ENCODE results near the gene BRI3BP.
"Not testable (repeated sequence)": the region's sequence is repeated elsewhere in the genome, so short reads cannot be mapped to it uniquely, and the experiment has no call there.

BRI3BP gene

DNA sequence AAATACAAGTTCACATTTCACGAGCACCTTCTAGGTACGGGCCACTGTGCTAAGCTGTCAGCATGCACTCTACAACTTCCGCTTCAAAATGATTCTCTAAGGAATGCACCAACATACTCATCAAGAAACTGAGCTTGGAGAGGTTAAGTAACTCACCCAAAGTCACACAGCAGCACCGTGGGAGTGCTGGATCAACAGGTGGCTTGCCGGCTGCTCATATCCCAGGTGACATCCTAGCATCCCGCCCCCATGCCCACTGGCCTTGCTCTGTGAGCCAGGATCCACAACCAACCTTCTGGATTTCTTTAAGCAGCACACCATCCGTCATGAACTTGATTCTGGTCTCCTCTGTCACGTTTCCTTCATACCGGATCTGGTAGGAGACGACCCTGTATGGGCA is 21.2 kb upstream of the BRI3BP start:
- DNase-seq (ENCODE audit: low read depth), result no peak

DNA sequence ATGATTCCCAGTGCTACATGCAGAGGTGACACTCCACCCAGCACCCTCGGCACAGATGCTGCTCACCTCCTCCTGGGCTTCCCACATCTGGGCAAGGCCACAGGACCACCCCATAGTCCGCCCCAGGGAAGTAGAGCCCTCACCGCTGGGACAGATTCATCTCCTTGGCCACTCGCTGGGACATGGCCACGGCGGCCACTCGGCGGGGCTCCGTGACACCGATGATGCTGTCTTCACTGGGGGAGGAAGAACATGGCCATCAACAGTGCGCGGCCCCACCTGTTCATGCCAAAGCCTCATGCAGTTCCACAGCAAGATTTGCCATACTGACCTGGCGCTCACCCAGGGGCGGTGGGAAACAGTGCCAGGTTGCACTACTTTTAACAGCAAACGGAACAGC is 18.2 kb upstream of the BRI3BP start:
- no peak for DNase-seq (ENCODE audit: low read depth)

- no peak for DNase-seq (ENCODE audit: low read depth)
Observed at GRCh38 chr12:124976999-124977398, 16.4 kb upstream of the BRI3BP start.

DNA sequence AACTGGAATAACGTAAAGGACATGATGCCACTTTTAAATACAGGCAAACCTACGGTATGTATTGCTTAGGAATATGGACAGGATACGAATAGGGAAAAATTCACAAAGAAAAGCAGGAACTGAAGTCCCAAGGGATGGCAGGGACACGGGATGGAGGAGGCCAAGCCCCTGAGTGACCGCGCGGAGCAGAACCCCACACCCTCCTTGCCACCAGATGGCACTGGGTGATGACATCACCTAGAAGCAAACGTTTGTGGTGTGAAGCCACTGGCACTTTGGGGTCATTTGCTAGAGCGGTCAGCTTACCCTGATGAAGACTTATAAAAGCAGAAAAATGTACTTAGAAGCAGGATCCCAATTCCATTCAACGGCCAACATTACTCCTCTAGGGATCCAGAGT is 13.9 kb upstream of the BRI3BP start:
- no peak for DNase-seq (ENCODE audit: low read depth)

DNA sequence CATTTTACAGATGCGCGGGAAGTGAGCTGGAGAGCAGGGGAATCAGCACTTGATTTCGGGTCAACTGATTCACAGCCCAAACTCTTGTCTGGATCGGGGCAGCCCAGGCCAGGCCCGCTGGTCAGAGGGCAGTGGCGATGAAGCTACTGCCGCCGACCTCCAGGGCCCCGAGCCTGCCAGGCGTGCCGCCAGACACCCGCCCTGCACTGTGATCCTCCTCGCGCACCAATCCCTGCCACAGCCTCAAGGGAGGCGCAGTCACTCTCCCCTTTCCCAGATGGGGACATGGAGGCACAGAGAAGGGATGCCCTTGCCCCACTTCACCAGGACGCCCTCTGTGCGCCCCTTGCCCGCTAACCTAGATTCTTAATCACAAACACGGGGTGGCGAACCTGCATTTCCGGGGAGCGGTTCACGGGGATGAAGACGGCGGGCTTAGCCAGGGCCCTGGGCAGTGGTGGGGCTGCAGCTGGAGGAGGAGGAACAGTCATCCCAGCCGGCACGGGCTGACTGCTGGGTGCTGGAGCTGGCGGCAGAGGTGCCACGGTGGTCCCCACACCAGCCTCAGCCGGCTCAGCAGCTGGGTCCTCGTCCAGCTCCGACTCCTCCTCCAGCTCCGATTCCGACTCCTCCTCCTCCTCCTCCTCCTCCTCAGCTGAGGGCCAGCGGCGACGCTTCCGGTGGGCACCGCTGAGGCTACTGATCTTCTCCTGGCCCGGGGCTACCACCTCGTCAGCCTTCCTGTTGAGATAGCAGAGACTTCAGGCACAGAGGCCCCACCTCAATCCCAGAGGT is 13.2 kb upstream of the BRI3BP start:
- DNase-seq (ENCODE audit: low read depth), result no peak

DNA sequence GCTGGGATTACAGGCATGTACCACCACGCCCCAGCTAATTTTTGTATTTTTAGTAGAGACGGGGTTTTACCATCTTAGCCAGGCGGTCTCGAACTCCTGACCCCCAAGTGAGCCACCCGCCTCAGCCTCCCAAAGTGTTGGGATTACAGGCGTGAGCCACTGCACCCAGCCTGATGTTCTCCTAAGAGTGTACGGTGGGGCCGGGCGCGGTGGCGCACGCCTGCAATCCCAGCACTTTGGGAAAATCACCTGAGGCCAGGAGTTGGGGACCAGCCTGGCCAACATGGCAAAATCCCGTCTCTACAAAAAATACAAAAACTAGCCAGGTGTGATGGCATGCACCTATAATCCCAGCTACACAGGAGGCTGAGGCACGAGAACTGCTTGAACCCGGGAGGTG is 6.6 kb upstream of the BRI3BP start:
- DNase-seq (ENCODE audit: low read depth), result not testable (repeated sequence)

GRCh38 chr12:124992874-124993625 is 395 bp upstream of the BRI3BP start:
- no peak for DNase-seq (ENCODE audit: low read depth)

DNA sequence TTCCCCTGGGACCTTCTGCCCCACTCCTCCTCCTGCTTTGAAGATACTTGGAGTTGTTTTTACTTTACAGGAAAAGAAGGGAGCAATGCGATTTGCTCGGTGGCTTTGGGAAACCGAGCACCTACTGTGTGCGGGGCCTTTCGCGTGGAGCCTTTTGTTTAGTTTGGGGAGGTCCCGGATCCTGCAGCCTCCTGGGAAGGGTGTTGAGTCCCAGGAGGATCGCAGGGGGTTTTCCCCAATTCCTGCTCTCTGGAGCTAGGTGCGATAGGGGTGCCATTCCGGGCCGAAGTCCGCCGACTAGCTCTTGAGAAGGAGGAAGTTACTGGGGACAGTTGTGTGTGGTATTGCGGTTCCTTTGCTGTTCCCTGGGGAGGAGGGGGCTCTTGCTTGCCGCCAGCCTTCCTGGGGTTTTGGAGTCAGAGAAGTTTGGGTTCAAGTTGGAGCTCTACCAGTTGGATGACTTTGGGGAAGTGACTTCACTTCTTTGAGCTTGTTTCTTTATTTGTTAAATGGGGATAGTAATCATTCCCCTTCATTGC is 1.1 kb downstream of the BRI3BP start:
- DNase-seq (ENCODE audit: low read depth), result no peak

GRCh38 chr12:124995200-124995961 is 1.9 kb downstream of the BRI3BP start:
- no peak for DNase-seq (ENCODE audit: low read depth)

DNA sequence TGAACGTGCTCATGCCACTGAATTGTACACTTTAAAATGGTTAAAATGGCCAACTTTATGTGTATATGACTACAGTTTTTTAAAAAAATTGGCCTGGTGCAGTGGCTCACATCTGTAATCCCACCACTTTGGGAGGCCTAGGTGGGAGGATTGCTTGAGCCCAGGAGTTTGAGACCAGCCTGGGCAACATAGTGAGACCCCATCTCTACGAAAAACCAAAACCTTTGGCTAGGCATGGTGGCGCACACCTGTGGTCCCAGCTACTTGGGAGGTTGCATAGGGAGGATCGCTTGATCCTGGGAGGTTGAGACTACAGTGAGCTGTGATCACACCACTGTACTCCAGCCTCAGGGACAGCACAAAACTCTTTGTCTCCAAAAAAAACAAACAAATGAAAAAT is 5.3 kb downstream of the BRI3BP start:
- no peak for DNase-seq (ENCODE audit: low read depth)

GRCh38 chr12:125001636-125002035 is 8.2 kb downstream of the BRI3BP start:
- DNase-seq (ENCODE audit: low read depth), result no peak

- no peak for DNase-seq (ENCODE audit: low read depth)
Observed at GRCh38 chr12:125003021-125003420, 9.6 kb downstream of the BRI3BP start.

- no peak for DNase-seq (ENCODE audit: low read depth)
Observed at GRCh38 chr12:125004621-125005020, 11.2 kb downstream of the BRI3BP start.

DNA sequence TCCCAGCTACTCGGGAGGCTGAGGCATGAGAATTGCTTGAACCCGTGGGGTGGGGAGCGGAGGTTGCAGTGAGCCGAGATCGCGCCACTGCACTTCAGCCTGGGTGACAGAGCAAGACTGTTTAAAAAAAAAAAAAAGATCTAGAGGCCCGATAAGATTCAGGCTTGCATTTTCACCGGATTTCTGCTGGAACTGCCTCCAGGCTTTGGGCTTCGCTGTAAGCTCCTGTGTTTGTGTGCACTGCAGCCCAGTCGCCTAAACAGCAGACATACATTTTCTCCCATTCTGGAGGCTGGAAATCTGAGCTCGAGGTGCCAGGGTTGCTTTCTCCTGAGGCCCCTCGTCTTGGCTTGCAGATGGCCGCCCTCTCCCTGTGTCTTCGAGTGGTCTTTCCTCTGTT is 12.2 kb downstream of the BRI3BP start:
- DNase-seq (ENCODE audit: low read depth), result no peak

GRCh38 chr12:125006365-125006764 is 12.9 kb downstream of the BRI3BP start:
- no peak for DNase-seq (ENCODE audit: low read depth)

DNA sequence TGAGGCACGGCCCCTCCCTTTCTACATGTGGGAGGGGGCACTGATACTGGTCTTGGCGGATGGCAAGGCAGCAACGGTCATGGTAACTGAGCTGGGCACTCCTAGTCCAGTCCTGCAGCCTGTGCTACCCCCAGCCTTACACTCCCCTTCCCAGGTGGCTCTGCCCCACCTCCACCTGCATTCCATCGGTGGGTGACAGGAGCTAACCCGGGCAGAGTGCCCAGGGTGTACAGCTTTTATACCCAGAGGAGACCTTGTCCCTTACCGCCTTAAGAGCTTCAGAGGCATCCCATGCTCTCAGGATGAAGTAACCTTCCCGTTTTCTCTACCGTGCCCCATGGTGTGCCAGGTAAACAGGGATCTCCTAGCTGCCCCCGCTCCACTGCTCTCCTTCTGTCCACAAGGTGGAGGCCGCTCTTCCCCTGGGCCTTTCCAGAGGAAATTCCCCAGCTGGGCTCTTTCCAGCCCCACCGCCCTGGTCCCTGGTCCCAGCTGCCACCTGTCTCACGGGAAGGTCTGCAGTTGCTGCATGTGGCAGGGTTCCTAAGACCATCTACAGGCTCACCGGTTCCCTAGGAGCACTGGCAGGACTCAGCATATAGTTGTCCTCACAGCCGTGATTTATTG is 20.5 kb downstream of the BRI3BP start:
- DNase-seq (ENCODE audit: low read depth), result no peak

DNA sequence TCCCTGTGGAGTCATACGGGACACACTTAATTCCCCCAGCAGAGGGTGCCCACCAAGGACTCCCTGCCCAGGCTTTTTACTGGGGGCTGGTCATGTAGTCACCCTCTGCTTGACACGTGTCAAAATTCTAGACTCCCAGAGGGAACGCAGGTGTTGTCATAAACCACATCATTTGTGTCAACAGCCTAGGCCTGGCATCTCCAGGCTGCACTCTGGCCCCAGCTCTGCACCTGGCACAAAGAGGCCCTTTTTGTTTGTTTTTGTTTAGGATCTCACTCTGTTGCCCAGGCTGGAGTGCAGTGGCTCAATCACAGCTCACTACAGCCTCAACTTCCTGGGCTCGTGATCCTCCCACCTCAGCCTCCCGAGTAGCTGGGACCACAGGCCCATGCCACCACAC is 21.1 kb downstream of the BRI3BP start:
- DNase-seq (ENCODE audit: low read depth), result no peak

- DNase-seq (ENCODE audit: low read depth), result no peak
Observed at GRCh38 chr12:125015680-125016310, 22.4 kb downstream of the BRI3BP start.

GRCh38 chr12:125017801-125018200 is 24.4 kb downstream of the BRI3BP start:
- no peak for DNase-seq (ENCODE audit: low read depth)

GRCh38 chr12:125018356-125018755 is 24.9 kb downstream of the BRI3BP start:
- no peak for DNase-seq (ENCODE audit: low read depth)

GRCh38 chr12:125021096-125021495 is 27.7 kb downstream of the BRI3BP start:
- DNase-seq (ENCODE audit: low read depth), result no peak

- DNase-seq (ENCODE audit: low read depth), result no peak
Observed at GRCh38 chr12:125021771-125022170, 28.3 kb downstream of the BRI3BP start.
